ENCODE results near the gene KLHDC7A. TPM values are rescaled to one million over a fixed set of nuclear protein-coding genes. Genes with fewer than 3 reads are reported as not detected.

The KLHDC7A gene
- total and polyA plus RNA-seq, 2 experiments from 2014 or later, result 2.2 to 2.3 TPM

- Histone ChIP-seq H3K36me3 (replicated peaks; ENCODE audit: insufficient read depth, low read depth) (no peaks in the 10 kb centered on the region), H3K79me2 (no peaks in the 10 kb centered on the region), H3K4me3 (no peak overlapping the region), H3K9me2 (replicated peaks; ENCODE audit: insufficient read depth) (no peaks in the 10 kb centered on the region), H3K4me1 (ENCODE audit: insufficient read depth) (peaks cover 7% of the 10 kb centered on the region), H3K9me3 (ENCODE audit: low read depth) (no peaks in the 10 kb centered on the region), H4K20me1 (ENCODE audit: insufficient read depth, poor library complexity, severe bottlenecking) (no peaks in the 10 kb centered on the region), H2AFZ (no peak overlapping the region), H3K27ac (no peak overlapping the region), H3K4me2 (no peak overlapping the region), H3K27me3 (no peaks in the 10 kb centered on the region)
- TF ChIP-seq EZH2phosphoT487 (IDR thresholded peaks at IDR 0.05; ENCODE audit: low read depth, severe bottlenecking, unreplicated experiment) (no peak), CTCF (IDR thresholded peaks at IDR 0.05; ENCODE audit: poor library complexity) (no peak), EZH2 (IDR thresholded peaks at IDR 0.05; ENCODE audit: borderline replicate concordance) (no peak)
- 80% methylated on average over 6 of the region's 6 CpGs for WGBS (ENCODE audit: low lambda C conversion rate, missing lambda C conversion rate)
- no peak for DNase-seq (ENCODE audit: low spot score)
Measured at GRCh38 chr1:18468570-18468969, 12.2 kb upstream of the KLHDC7A start.

DNA sequence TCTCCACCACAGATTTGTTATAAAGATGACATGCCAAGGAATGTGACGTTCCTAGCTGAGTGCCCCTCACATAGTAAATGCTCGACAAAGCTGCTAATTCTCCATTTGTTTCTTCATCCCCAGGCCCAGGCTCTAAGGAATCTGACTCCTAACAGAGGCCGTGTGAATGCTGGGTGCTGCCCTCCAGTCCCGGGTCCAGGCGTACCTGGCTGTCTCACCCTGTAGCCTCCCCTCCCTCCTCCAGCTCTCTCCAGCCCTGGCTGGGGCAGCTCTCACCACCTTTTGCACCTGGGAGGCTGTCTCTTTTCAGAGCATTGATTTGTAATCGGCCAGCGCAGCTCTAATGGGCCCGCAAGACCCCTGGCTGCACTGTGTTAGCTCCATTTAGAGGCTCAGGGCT is 11.2 kb upstream of the KLHDC7A start:
- H3K9me3 ChIP-seq (ENCODE audit: low read depth), result no peaks in the 10 kb centered on the region
- peaks cover 4% of the 10 kb centered on the region for H3K4me1 ChIP-seq (ENCODE audit: insufficient read depth)
- no peak overlapping the region for H3K4me3 ChIP-seq
- no peak overlapping the region for H2AFZ ChIP-seq
- no peaks in the 10 kb centered on the region for H3K9me2 ChIP-seq (replicated peaks; ENCODE audit: insufficient read depth)
- no peak for TF ChIP-seq CTCF (IDR thresholded peaks at IDR 0.05; ENCODE audit: poor library complexity)
- TF ChIP-seq EZH2phosphoT487 (IDR thresholded peaks at IDR 0.05; ENCODE audit: low read depth, severe bottlenecking, unreplicated experiment), result no peak
- no peak for TF ChIP-seq EZH2 (IDR thresholded peaks at IDR 0.05; ENCODE audit: borderline replicate concordance)
- H4K20me1 ChIP-seq (ENCODE audit: insufficient read depth, poor library complexity, severe bottlenecking), result no peaks in the 10 kb centered on the region
- H3K79me2 ChIP-seq, result no peaks in the 10 kb centered on the region
- no peak overlapping the region for H3K4me2 ChIP-seq
- WGBS (ENCODE audit: low lambda C conversion rate, missing lambda C conversion rate), result 79% methylated on average over 8 of the region's 8 CpGs
- no peaks in the 10 kb centered on the region for H3K27me3 ChIP-seq
- DNase-seq (ENCODE audit: low spot score), result no peak
- no peaks in the 10 kb centered on the region for H3K36me3 ChIP-seq (replicated peaks; ENCODE audit: insufficient read depth, low read depth)
- no peak overlapping the region for H3K27ac ChIP-seq

GRCh38 chr1:18470671-18471355 is 9.9 kb upstream of the KLHDC7A start:
- H3K27me3 ChIP-seq, result no peaks in the 10 kb centered on the region
- no peaks in the 10 kb centered on the region for H4K20me1 ChIP-seq (ENCODE audit: insufficient read depth, poor library complexity, severe bottlenecking)
- H3K4me3 ChIP-seq, result no peak overlapping the region
- no peak overlapping the region for H2AFZ ChIP-seq
- no peak for DNase-seq (ENCODE audit: low spot score)
- 79% methylated on average over 12 of the region's 12 CpGs for WGBS (ENCODE audit: low lambda C conversion rate, missing lambda C conversion rate)
- no peak overlapping the region for H3K4me2 ChIP-seq
- no peak for TF ChIP-seq CTCF (IDR thresholded peaks at IDR 0.05; ENCODE audit: poor library complexity)
- H3K36me3 ChIP-seq (replicated peaks; ENCODE audit: insufficient read depth, low read depth), result no peaks in the 10 kb centered on the region
- no peaks in the 10 kb centered on the region for H3K9me3 ChIP-seq (ENCODE audit: low read depth)
- H3K4me1 ChIP-seq (ENCODE audit: insufficient read depth), result no peaks in the 10 kb centered on the region
- H3K79me2 ChIP-seq, result no peaks in the 10 kb centered on the region
- H3K27ac ChIP-seq, result no peak overlapping the region
- no peaks in the 10 kb centered on the region for H3K9me2 ChIP-seq (replicated peaks; ENCODE audit: insufficient read depth)

All from hepatocyte (in vitro differentiated cells).